K562 (cell line): ENCODE measurements around the gene NOL8.

ENCODE experiments used
- ATF3 ChIP-seq, 2 experiments: fragments of 450-650 bp in 1 of 2; sonication (generic) in 1 of 2; formaldehyde crosslinking in 1 of 2; IDR thresholded peaks in 1 of 2; conservative IDR thresholded peaks in 1 of 2; 2 replicates each; pipeline versions ENCODE4 v1.6.1 to v1.8.1; 2016 to 2023; ENCODE audit warnings: mild to moderate bottlenecking in 2 of 2, moderate library complexity in 2 of 2, inconsistent platforms in 1 of 2, missing genetic modification reagents in 1 of 2
- GABPA ChIP-seq: fragments of 200-800 bp; sonication (Bioruptor generic); conservative IDR thresholded peaks from 2 replicates; pipeline ENCODE4 v1.6.1; 2016; ENCODE audit warnings: low read depth, missing genetic modification characterization, missing compliant biosample characterization
- IFI16 ChIP-seq: fragments of 250-450 bp; sonication (Bioruptor Pico); IDR thresholded peaks from 2 replicates; pipeline ENCODE4 v2.1.2; 2022; ENCODE audit warnings: mild to moderate bottlenecking, inconsistent platforms
- PML ChIP-seq: IDR thresholded peaks from 2 replicates; pipeline ENCODE4 v1.6.1; 2012; ENCODE audit warnings: low read length, inconsistent platforms
- SPI1 ChIP-seq: IDR thresholded peaks from 2 replicates; pipeline ENCODE4 v1.6.1; 2011; ENCODE audit warnings: low read depth, low read length, control low read depth, borderline replicate concordance
- ZBTB26 ChIP-seq: fragments of 450-650 bp; formaldehyde crosslinking; IDR thresholded peaks from 2 replicates; pipeline ENCODE4 v1.4.0; 2022; ENCODE audit warnings: missing genetic modification characterization
- ZNF449 ChIP-seq: fragments of 250-450 bp; sonication (Bioruptor Pico); IDR thresholded peaks from 2 replicates; pipeline ENCODE4 v1.8.0; 2022; ENCODE audit warnings: moderate library complexity, mild to moderate bottlenecking, inconsistent platforms

GRCh38 chr9:92333282-92333634 is 8.1 kb upstream of the NOL8 start:
- no peak for TF ChIP-seq ZBTB26 (CRISPR knock-in tag)
- no peak for TF ChIP-seq PML
- TF ChIP-seq IFI16 (CRISPR knock-in tag) = no peak
- no peak for TF ChIP-seq ATF3 (IDR thresholded peaks at IDR 0.05)
- TF ChIP-seq ATF3 (CRISPR knock-in tag; conservative IDR thresholded peaks at IDR 0.05) = no peak
- no peak for TF ChIP-seq ZNF449 (CRISPR knock-in tag)
- TF ChIP-seq SPI1 = no peak
- TF ChIP-seq GABPA (tag) = no peak
